ENCODE results near the gene EMC10. TPM values are rescaled to one million over a fixed set of nuclear protein-coding genes. Genes with fewer than 3 reads are reported as not detected.
"Not testable (repeated sequence)": the region's sequence is repeated elsewhere in the genome, so short reads cannot be mapped to it uniquely, and the experiment has no call there.

The EMC10 gene
- total RNA-seq, 2 donors from 2014 or later, result 112 to 163 TPM

- intact Hi-C loops (cut with DNase I), result no loop called here
Observed at GRCh38 chr19:50522881-50523280, 46.6 kb downstream of the EMC10 start.

GRCh38 chr19:50528052-50528451 lies 51.7 kb downstream of the EMC10 start:
- intact Hi-C loops (cut with DNase I); H3K4me3 ChIP-seq; H3K9me3 ChIP-seq; H3K9ac ChIP-seq (ENCODE audit: low read depth in 2 of 2, low read length in 2 of 2); H3K36me3 ChIP-seq; DNase-seq; H3K27ac ChIP-seq; H3K27me3 ChIP-seq; H3K4me1 ChIP-seq: not testable (repeated sequence)

More at GRCh38 chr19:50522881-50523280, 46.6 kb downstream of the EMC10 start:
- Histone ChIP-seq H3K36me3 (no peaks in the 10 kb centered on the region), H3K4me1 (no peaks in the 10 kb centered on the region), H3K9ac (ENCODE audit: low read depth in 2 of 2, low read length in 2 of 2) (no peak overlapping the region), H3K4me3 (no peak overlapping the region), H3K27ac (no peak overlapping the region), H3K27me3 (no peaks in the 10 kb centered on the region), H3K9me3 (no peaks in the 10 kb centered on the region)
- no peak for DNase-seq
- TF ChIP-seq CTCF (IDR thresholded peaks at IDR 0.05), result no peak

- Histone ChIP-seq H3K4me3 (no peak overlapping the region), H3K27ac (no peak overlapping the region), H3K27me3 (no peaks in the 10 kb centered on the region), H3K36me3 (no peaks in the 10 kb centered on the region), H3K9ac (ENCODE audit: low read depth in 2 of 2, low read length in 2 of 2) (no peak overlapping the region), H3K4me1 (no peaks in the 10 kb centered on the region), H3K9me3 (no peaks in the 10 kb centered on the region)
- no peak for TF ChIP-seq CTCF (IDR thresholded peaks at IDR 0.05)
- intact Hi-C loops (cut with DNase I), result no loop called here
- DNase-seq, result no peak
Observed at GRCh38 chr19:50531171-50531612, 54.9 kb downstream of the EMC10 start.

GRCh38 chr19:50532952-50533351 lies 56.6 kb downstream of the EMC10 start:
- Histone ChIP-seq H3K9ac (ENCODE audit: low read depth in 2 of 2, low read length in 2 of 2) (no peak overlapping the region), H3K4me1 (no peaks in the 10 kb centered on the region), H3K36me3 (no peaks in the 10 kb centered on the region), H3K27ac (no peak overlapping the region), H3K9me3 (no peaks in the 10 kb centered on the region), H3K4me3 (no peak overlapping the region), H3K27me3 (no peaks in the 10 kb centered on the region)
- no peak for TF ChIP-seq CTCF (IDR thresholded peaks at IDR 0.05)
- no peak for DNase-seq
- intact Hi-C loops (cut with DNase I), result no loop called here

- H3K4me3 ChIP-seq, result no peak overlapping the region
- no peak overlapping the region for H3K9ac ChIP-seq (ENCODE audit: low read depth in 2 of 2, low read length in 2 of 2)
- intact Hi-C loops (cut with DNase I), result no loop called here
Observed at GRCh38 chr19:50534478-50534877, 58.2 kb downstream of the EMC10 start.

More at GRCh38 chr19:50534478-50534877, 58.2 kb downstream of the EMC10 start:
- no peak overlapping the region for H3K27ac ChIP-seq
- no peaks in the 10 kb centered on the region for H3K27me3 ChIP-seq
- no peaks in the 10 kb centered on the region for H3K4me1 ChIP-seq
- DNase-seq, result no peak
- TF ChIP-seq CTCF (IDR thresholded peaks at IDR 0.05), result no peak
- H3K9me3 ChIP-seq, result no peaks in the 10 kb centered on the region
- no peaks in the 10 kb centered on the region for H3K36me3 ChIP-seq
